B cell (primary cell): ENCODE data around the gene GBP2. TPM values are rescaled to one million over a fixed set of nuclear protein-coding genes. Genes with fewer than 3 reads are reported as not detected.

Experiments used
- ATAC-seq: fragments of 200-7000 bp; cut with Tn5 transposase; one replicate; pipeline ENCODE4 v1.10.0; 2021; ENCODE audit warnings: low read depth, mild to moderate bottlenecking, moderate number of reproducible peaks, moderate library complexity
- CTCF ChIA-PET: fragments of 350-600 bp; sonication (Branson Sonifier 250); formaldehyde crosslinking; loops from one replicate; lab custom pipeline; 2021; ENCODE audit warnings: antibody characterized with exemption, inconsistent platforms; lab: Charles Lee
- POLR2A ChIA-PET: fragments of 350-600 bp; sonication (Branson Sonifier 250); formaldehyde crosslinking; loops from one replicate; lab custom pipeline; 2021; ENCODE audit warnings: antibody characterized with exemption; lab: Charles Lee
- DNase-seq: peaks from one replicate; pipeline ENCODE4 v3.0.0; 2013
- H2AFZ ChIP-seq: 2 replicates; pipeline ENCODE4 v1.6.1; 2012; ENCODE audit warnings: mild to moderate bottlenecking, low read depth, low read length; ENCODE audit not compliant: insufficient read depth, poor library complexity, severe bottlenecking
- H3K27ac ChIP-seq, 2 donors: 1 replicate in 1 of 2; 2 replicates in 1 of 2; pipeline ENCODE4 v1.5.1; 2012 to 2013; ENCODE audit warnings: low read length in 2 of 2, mild to moderate bottlenecking in 2 of 2, moderate library complexity in 1 of 2
- H3K27me3 ChIP-seq, 4 experiments: fragments of 200-600 bp in 1 of 4; sonication (generic) in 1 of 4; replicated peaks in 1 of 4; 1 replicate in 2 of 4; 2 replicates in 2 of 4; pipeline versions ENCODE4 v1.6.1 to v1.7.0; 2013 to 2016; ENCODE audit warnings: low read length in 3 of 4, mild to moderate bottlenecking in 2 of 4, mixed read lengths in 1 of 4, moderate library complexity in 1 of 4; ENCODE audit not compliant: insufficient read depth in 4 of 4, control insufficient read depth in 3 of 4; ENCODE audit errors: control extremely low read depth in 1 of 4
- H3K36me3 ChIP-seq, 2 experiments: replicated peaks in 1 of 2; 1 replicate in 1 of 2; 2 replicates in 1 of 2; pipeline versions ENCODE4 v1.6.1 to v1.7.1; 2013; ENCODE audit warnings: low read length in 1 of 2; ENCODE audit not compliant: insufficient read depth in 2 of 2, control insufficient read depth in 1 of 2; ENCODE audit errors: control extremely low read depth in 1 of 2, extremely low read depth in 1 of 2
- H3K4me1 ChIP-seq, 2 donors: fragments of 200-600 bp in 1 of 2; sonication (generic) in 1 of 2; 1 replicate in 1 of 2; 2 replicates in 1 of 2; pipeline versions ENCODE4 v1.5.1 to v1.6.1; 2013 to 2017; ENCODE audit warnings: low read length in 2 of 2; ENCODE audit not compliant: control insufficient read depth in 2 of 2, insufficient read depth in 2 of 2
- H3K4me2 ChIP-seq: replicated peaks from 2 replicates; pipeline ENCODE3; 2012; ENCODE audit warnings: mild to moderate bottlenecking, low read depth, low read length; ENCODE audit not compliant: poor library complexity, severe bottlenecking
- H3K4me3 ChIP-seq, 5 experiments: fragments of 200-600 bp in 1 of 5; sonication (generic) in 1 of 5; 1 replicate in 3 of 5; 2 replicates in 2 of 5; pipeline versions ENCODE4 v1.5.1 to v1.7.0; 2011 to 2016; ENCODE audit warnings: low read length in 4 of 5, mild to moderate bottlenecking in 4 of 5, low read depth in 2 of 5, control low read depth in 1 of 5, moderate library complexity in 1 of 5; ENCODE audit not compliant: insufficient read depth in 1 of 5; ENCODE audit errors: control extremely low read depth in 1 of 5, extremely low read depth in 1 of 5
- H3K79me2 ChIP-seq: fragments of 200-600 bp; sonication (generic); one replicate; pipeline ENCODE4 v1.6.0; 2016; ENCODE audit warnings: low read length; ENCODE audit not compliant: control insufficient read depth, insufficient read depth
- H3K9ac ChIP-seq: fragments of 200-600 bp; sonication (generic); 2 replicates; pipeline ENCODE4 v1.6.1; 2017; ENCODE audit warnings: mild to moderate bottlenecking, low read length, moderate library complexity
- H3K9me3 ChIP-seq, 3 donors: one replicate each; pipeline versions ENCODE4 v1.6.1 to v1.7.1; 2013; ENCODE audit warnings: low read length in 2 of 3; ENCODE audit not compliant: control insufficient read depth in 2 of 3, insufficient read depth in 1 of 3; ENCODE audit errors: control extremely low read depth in 1 of 3
- H4K20me1 ChIP-seq: 2 replicates; pipeline ENCODE4 v1.6.0; 2012; ENCODE audit warnings: mild to moderate bottlenecking, low read length; ENCODE audit not compliant: insufficient read depth, control insufficient read depth, poor library complexity, severe bottlenecking
- H3K27ac Mint-ChIP-seq: one replicate; pipeline ENCODE4 v1.8.0; 2021; ENCODE audit warnings: mixed read lengths
- H3K27me3 Mint-ChIP-seq: one replicate; pipeline ENCODE4 v1.8.0; 2021; ENCODE audit warnings: mixed read lengths
- H3K4me1 Mint-ChIP-seq: one replicate; pipeline ENCODE4 v1.8.0; 2021; ENCODE audit warnings: mixed read lengths
- H3K4me3 Mint-ChIP-seq: one replicate; pipeline ENCODE4 v1.8.0; 2021; ENCODE audit warnings: mixed read lengths
- H3K9me3 Mint-ChIP-seq: one replicate; pipeline ENCODE4 v1.8.0; 2022; ENCODE audit warnings: mixed read lengths; ENCODE audit not compliant: insufficient read depth
- EZH2 ChIP-seq: IDR thresholded peaks from 2 replicates; pipeline ENCODE4 v1.6.1; 2012; ENCODE audit warnings: borderline replicate concordance, low read depth, mild to moderate bottlenecking, moderate library complexity, low read length; ENCODE audit not compliant: insufficient read depth, poor library complexity, severe bottlenecking
- WGBS: methylation state at CpG from one replicate; pipeline ENCODE4 v1.1.5; 2013; ENCODE audit warnings: missing lambda C conversion rate; ENCODE audit not compliant: insufficient coverage; 5-methylcytosine and 5-hydroxymethylcytosine counted together
- intact Hi-C: fragments of 100-400 bp; cut with micrococcal nuclease; formaldehyde crosslinking; loops from one replicate; pipeline ENCODE4 v1.10.0; 2022
- polyA plus RNA-seq: library from polyadenylated mRNA; depleted of rRNA; stranded (reverse); fragments of >200 nt; gene quantifications from 2 replicates; pipeline ENCODE4 v1.2.3, GENCODE V29; 2012
- total RNA-seq, 2 donors: library from RNA; stranded (reverse); fragments of 120-200 nt in 1 of 2; gene quantifications; 1 replicate in 1 of 2; 2 replicates in 1 of 2; pipeline versions ENCODE4 v1.2.3 to v1.2.4, GENCODE V29; 2013 to 2022
- TF ChIP-seq, protein P1 (sequence below): fragments of 200-600 bp; IDR thresholded peaks from one replicate; pipeline ENCODE4 v1.8.0; 2022; ENCODE audit warnings: antibody characterized with exemption, mild to moderate bottlenecking

Gene GBP2
- total and polyA plus RNA-seq, 2 donors (not counting 1 experiment from before 2014, with no cell fraction given) = 8.2 to 31.9 TPM

GRCh38 chr1:89070509-89070908, 55.4 kb downstream of the GBP2 start:
- H3K9ac ChIP-seq = peak overlapping the region; percentile 61
- H2AFZ ChIP-seq = peak overlapping the region; percentile 78
- ATAC-seq = no peak
- no peak overlapping the region for H3K27ac Mint-ChIP-seq
- WGBS = no CpG with 5 or more reads among the region's 1 CpG
- POLR2A ChIA-PET = interaction anchor here (1.1 kb wide), 1 partner anchor 80 kb away, joined by 4 read pairs; no protein-coding TSS in a partner anchor
- H3K9me3 Mint-ChIP-seq = peaks cover 2% of the 10 kb centered on the region
- DNase-seq = peak; percentile 8
- no peak overlapping the region for H3K27ac ChIP-seq
- no peaks in the 10 kb centered on the region for H3K27me3 ChIP-seq
- peak overlapping the region in 3 of 5 experiments; percentile 49 to 70 (median 50) for H3K4me3 ChIP-seq
- CTCF ChIA-PET = interaction anchor here (0.7 to 1.5 kb wide), 6 partner anchors 8 to 97 kb away, joined by 3 to 5 read pairs (median 4); no protein-coding TSS in a partner anchor
- no peaks in the 10 kb centered on the region for H4K20me1 ChIP-seq
- H3K4me3 Mint-ChIP-seq = peak overlapping the region; percentile 78
- peaks cover 0 to 3% (median 0%) of the 10 kb centered on the region in 3 donors for H3K9me3 ChIP-seq
- H3K4me2 ChIP-seq = peak overlapping the region; percentile 68
- H3K4me1 Mint-ChIP-seq = peaks cover 11% of the 10 kb centered on the region
- no peaks in the 10 kb centered on the region for H3K36me3 ChIP-seq
- intact Hi-C loops = no loop called here
- no peaks in the 10 kb centered on the region for H3K27me3 Mint-ChIP-seq
- H3K79me2 ChIP-seq = peaks cover 2% of the 10 kb centered on the region
- TF ChIP-seq, protein P1, sequence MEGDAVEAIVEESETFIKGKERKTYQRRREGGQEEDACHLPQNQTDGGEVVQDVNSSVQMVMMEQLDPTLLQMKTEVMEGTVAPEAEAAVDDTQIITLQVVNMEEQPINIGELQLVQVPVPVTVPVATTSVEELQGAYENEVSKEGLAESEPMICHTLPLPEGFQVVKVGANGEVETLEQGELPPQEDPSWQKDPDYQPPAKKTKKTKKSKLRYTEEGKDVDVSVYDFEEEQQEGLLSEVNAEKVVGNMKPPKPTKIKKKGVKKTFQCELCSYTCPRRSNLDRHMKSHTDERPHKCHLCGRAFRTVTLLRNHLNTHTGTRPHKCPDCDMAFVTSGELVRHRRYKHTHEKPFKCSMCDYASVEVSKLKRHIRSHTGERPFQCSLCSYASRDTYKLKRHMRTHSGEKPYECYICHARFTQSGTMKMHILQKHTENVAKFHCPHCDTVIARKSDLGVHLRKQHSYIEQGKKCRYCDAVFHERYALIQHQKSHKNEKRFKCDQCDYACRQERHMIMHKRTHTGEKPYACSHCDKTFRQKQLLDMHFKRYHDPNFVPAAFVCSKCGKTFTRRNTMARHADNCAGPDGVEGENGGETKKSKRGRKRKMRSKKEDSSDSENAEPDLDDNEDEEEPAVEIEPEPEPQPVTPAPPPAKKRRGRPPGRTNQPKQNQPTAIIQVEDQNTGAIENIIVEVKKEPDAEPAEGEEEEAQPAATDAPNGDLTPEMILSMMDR = no peak
- TF ChIP-seq EZH2 = no peak
- H3K4me1 ChIP-seq = peaks cover 9 to 12% of the 10 kb centered on the region in 2 donors

DNA sequence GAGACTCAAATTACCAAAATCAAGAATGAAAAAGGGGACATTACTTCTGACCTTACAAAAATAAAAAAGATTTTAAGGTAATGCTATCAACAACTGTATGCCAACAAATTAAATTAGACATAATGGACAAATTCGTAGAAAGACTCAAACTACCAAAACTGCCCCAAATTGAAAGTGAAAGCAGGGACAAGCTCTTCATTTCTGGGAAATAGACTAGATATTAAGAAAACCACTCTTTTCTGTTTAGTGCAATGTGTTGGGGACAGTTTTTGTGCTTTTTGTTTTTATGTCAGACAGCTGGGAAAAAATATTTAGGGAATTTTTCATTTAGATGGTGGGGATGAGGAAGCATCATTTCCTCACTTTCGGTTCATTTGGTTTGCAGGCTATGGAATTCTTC, 56.0 kb downstream of the GBP2 start:
- H3K27ac Mint-ChIP-seq = peak overlapping the region; percentile 16
- ChIA-PET POLR2A (interaction anchor here (1.1 kb wide), 1 partner anchor 80 kb away, joined by 4 read pairs; no protein-coding TSS in a partner anchor), CTCF (interaction anchor here (0.7 to 1.5 kb wide), 6 partner anchors 9 to 96 kb away, joined by 3 to 5 read pairs (median 4); no protein-coding TSS in a partner anchor)
- Histone ChIP-seq H3K4me2 (peak overlapping the region; percentile 68), H3K79me2 (peaks cover 6% of the 10 kb centered on the region), H3K4me1 (peaks cover 12 to 15% of the 10 kb centered on the region in 2 donors), H3K9ac (peak overlapping the region; percentile 61), H3K27me3 (no peaks in the 10 kb centered on the region), H2AFZ (peak overlapping the region; percentile 78), H3K36me3 (no peaks in the 10 kb centered on the region), H3K4me3 (peak overlapping the region in 4 of 5 experiments; percentile 22 to 70 (median 50)), H3K27ac (peak overlapping the region in 1 of 2 donors; percentile 52), H4K20me1 (no peaks in the 10 kb centered on the region), H3K9me3 (peaks cover 0 to 3% (median 0%) of the 10 kb centered on the region in 3 donors)
- no peaks in the 10 kb centered on the region for H3K27me3 Mint-ChIP-seq
- ATAC-seq = no peak
- TF ChIP-seq, protein P1 = no peak
- no peak for TF ChIP-seq EZH2
- no CpG with 5 or more reads among the region's 2 CpGs for WGBS
- peak; percentile 23 for DNase-seq
- intact Hi-C loops = no loop called here
- H3K4me1 Mint-ChIP-seq = peaks cover 17% of the 10 kb centered on the region
- peak overlapping the region; percentile 78 for H3K4me3 Mint-ChIP-seq
- H3K9me3 Mint-ChIP-seq = peaks cover 2% of the 10 kb centered on the region
